Fibroblast of lung (primary cell): Measurements from ENCODE around the gene PLB1. TPM values are rescaled to one million over a fixed set of nuclear protein-coding genes. Genes with fewer than 3 reads are reported as not detected.
A peak's percentile ranks its signal among the peaks of the same experiment; 100 is the strongest.

Experiments used
- DNase-seq, 2 donors: peaks; one replicate each; pipeline versions ENCODE4 v3.0.0 to v3.0.0-alpha.2; 2010; ENCODE audit warnings: low read depth in 2 of 2
- H2AFZ ChIP-seq: 2 replicates; pipeline ENCODE4 v1.5.1; 2012; ENCODE audit warnings: low read length, control low read depth, inconsistent platforms
- H3K27ac ChIP-seq: 2 replicates; pipeline ENCODE4 v1.5.1; 2011; ENCODE audit warnings: low read length, control low read depth; ENCODE audit not compliant: insufficient read depth
- H3K27me3 ChIP-seq: 2 replicates; pipeline ENCODE4 v1.5.1; 2011; ENCODE audit warnings: mild to moderate bottlenecking, low read length; ENCODE audit not compliant: control insufficient read depth, insufficient read depth
- H3K36me3 ChIP-seq: 2 replicates; pipeline ENCODE4 v1.5.1; 2011; ENCODE audit warnings: low read length; ENCODE audit not compliant: control insufficient read depth, insufficient read depth
- H3K4me1 ChIP-seq: 2 replicates; pipeline ENCODE4 v1.5.1; 2011; ENCODE audit warnings: low read length; ENCODE audit not compliant: control insufficient read depth, insufficient read depth; ENCODE audit errors: extremely low read depth
- H3K4me2 ChIP-seq: 2 replicates; pipeline ENCODE4 v1.5.1; 2011; ENCODE audit warnings: low read length, control low read depth; ENCODE audit not compliant: insufficient read depth; ENCODE audit errors: extremely low read depth
- H3K4me3 ChIP-seq, 4 experiments: fragments of 200-600 bp in 1 of 4; sonication (generic) in 1 of 4; replicated peaks in 1 of 4; 2 replicates each; pipeline ENCODE4 v1.5.1; 2011 to 2016; ENCODE audit warnings: low read length in 4 of 4, low read depth in 3 of 4, mild to moderate bottlenecking in 3 of 4, control low read depth in 2 of 4, inconsistent platforms in 1 of 4, mixed read lengths in 1 of 4; ENCODE audit not compliant: insufficient read depth in 1 of 4; ENCODE audit errors: control extremely low read depth in 1 of 4
- H3K79me2 ChIP-seq: 2 replicates; pipeline ENCODE4 v1.5.1; 2012; ENCODE audit warnings: mild to moderate bottlenecking, low read length, inconsistent platforms; ENCODE audit not compliant: control insufficient read depth, insufficient read depth
- H3K9ac ChIP-seq: 2 replicates; pipeline ENCODE4 v1.5.1; 2011; ENCODE audit warnings: mild to moderate bottlenecking, low read length, control low read depth; ENCODE audit not compliant: insufficient read depth
- H3K9me3 ChIP-seq: 2 replicates; pipeline ENCODE4 v1.5.1; 2012; ENCODE audit warnings: low read depth, low read length; ENCODE audit not compliant: control insufficient read depth, insufficient read depth
- H4K20me1 ChIP-seq: 2 replicates; pipeline ENCODE4 v1.5.1; 2011; ENCODE audit warnings: low read length; ENCODE audit not compliant: control insufficient read depth, insufficient read depth; ENCODE audit errors: extremely low read depth
- CTCF ChIP-seq, 2 donors: IDR thresholded peaks in 1 of 2; conservative IDR thresholded peaks in 1 of 2; 1 replicate in 1 of 2; 2 replicates in 1 of 2; pipeline ENCODE4 v1.5.1; 2011 to 2012; ENCODE audit warnings: low read length in 2 of 2, control low read depth in 1 of 2, inconsistent platforms in 1 of 2, low read depth in 1 of 2, mild to moderate bottlenecking in 1 of 2
- EZH2 ChIP-seq: IDR thresholded peaks from 2 replicates; pipeline ENCODE4 v1.5.1; 2012; ENCODE audit warnings: low read length, control low read depth, mild to moderate bottlenecking; ENCODE audit errors: missing control alignments
- polyA plus RNA-seq, 2 donors: library from polyadenylated mRNA; depleted of rRNA in 1 of 2; stranded (reverse) in 1 of 2; unstranded in 1 of 2; fragments of >200 nt; gene quantifications; 2 replicates each; pipeline ENCODE4 v1.2.1, GENCODE V29; 2011 to 2012; ENCODE audit warnings: missing spikeins in 1 of 2
- total RNA-seq: library from RNA; depleted of rRNA; stranded (reverse); fragments of >200 nt; gene quantifications from 2 replicates; pipeline ENCODE4 v1.2.1, GENCODE V29; 2014

Gene PLB1
- total and polyA plus RNA-seq, 2 donors (not counting 1 experiment from before 2014, with no cell fraction given), result 0.70 to 1.8 TPM

- TF ChIP-seq CTCF (conservative IDR thresholded peaks at IDR 0.05 in 1 of 2, IDR thresholded peaks at IDR 0.05 in 1 of 2; ENCODE audit: low read depth in 1 of 2, low read length in 2 of 2) (no peak), EZH2 (no peak)
- Histone ChIP-seq H2AFZ (no peak overlapping the region), H3K4me2 (no peak overlapping the region), H3K9ac (no peak overlapping the region), H3K27me3 (no peaks in the 10 kb centered on the region), H3K9me3 (no peaks in the 10 kb centered on the region), H3K79me2 (no peaks in the 10 kb centered on the region), H3K36me3 (no peaks in the 10 kb centered on the region), H3K27ac (no peak overlapping the region), H4K20me1 (no peaks in the 10 kb centered on the region), H3K4me3 (no peak overlapping the region), H3K4me1 (peaks cover 15% of the 10 kb centered on the region)
- no peak for DNase-seq
These were observed 128.6 kb downstream of the PLB1 start for GRCh38 chr2:28624436-28624792.

- Histone ChIP-seq H3K4me1 (peaks cover 15% of the 10 kb centered on the region), H3K27ac (peak overlapping the region; percentile 15), H4K20me1 (no peaks in the 10 kb centered on the region), H3K4me3 (no peak overlapping the region), H3K9ac (no peak overlapping the region), H3K9me3 (no peaks in the 10 kb centered on the region), H3K79me2 (no peaks in the 10 kb centered on the region), H3K4me2 (no peak overlapping the region), H3K27me3 (no peaks in the 10 kb centered on the region), H3K36me3 (no peaks in the 10 kb centered on the region), H2AFZ (peak overlapping the region; percentile 41)
- peak; percentile 65 to 81 for DNase-seq
- TF ChIP-seq EZH2, result no peak
- peak in 1 of 2 donors; percentile 10 for TF ChIP-seq CTCF (conservative IDR thresholded peaks at IDR 0.05 in 1 of 2, IDR thresholded peaks at IDR 0.05 in 1 of 2; ENCODE audit: low read depth in 1 of 2, low read length in 2 of 2)
These were observed 129.2 kb downstream of the PLB1 start for GRCh38 chr2:28624793-28625701.

GRCh38 chr2:28626376-28626775, 130.5 kb downstream of the PLB1 start:
- Histone ChIP-seq H3K27me3 (no peaks in the 10 kb centered on the region), H3K79me2 (no peaks in the 10 kb centered on the region), H2AFZ (no peak overlapping the region), H3K9me3 (no peaks in the 10 kb centered on the region), H4K20me1 (no peaks in the 10 kb centered on the region), H3K4me1 (peaks cover 9% of the 10 kb centered on the region), H3K27ac (no peak overlapping the region), H3K36me3 (no peaks in the 10 kb centered on the region), H3K4me3 (no peak overlapping the region), H3K9ac (no peak overlapping the region), H3K4me2 (no peak overlapping the region)
- no peak for TF ChIP-seq CTCF (conservative IDR thresholded peaks at IDR 0.05 in 1 of 2, IDR thresholded peaks at IDR 0.05 in 1 of 2; ENCODE audit: low read depth in 1 of 2, low read length in 2 of 2)
- no peak for TF ChIP-seq EZH2
- no peak for DNase-seq
